ENCODE measurements around the gene ZNF710.

The ZNF710 gene

GRCh38 chr15:89997079-89997478, 4.0 kb upstream of the ZNF710 start:
- DNase-seq (ENCODE audit: low read depth), result no peak
- no peak for TF ChIP-seq CTCF (IDR thresholded peaks at IDR 0.05; ENCODE audit: insufficient read depth, low read depth, low read length, missing control alignments)
- H3K4me3 ChIP-seq (ENCODE audit: low read depth, low read length), result no peak overlapping the region

GRCh38 chr15:89998141-89998661, 2.9 kb upstream of the ZNF710 start:
- DNase-seq (ENCODE audit: low read depth), result no peak
- TF ChIP-seq CTCF (IDR thresholded peaks at IDR 0.05; ENCODE audit: insufficient read depth, low read depth, low read length, missing control alignments), result no peak

GRCh38 chr15:89998923-89999675, 2.0 kb upstream of the ZNF710 start:
- no peak overlapping the region for H3K4me3 ChIP-seq (ENCODE audit: low read depth, low read length)
- no peak for DNase-seq (ENCODE audit: low read depth)
- no peak for TF ChIP-seq CTCF (IDR thresholded peaks at IDR 0.05; ENCODE audit: insufficient read depth, low read depth, low read length, missing control alignments)

More at GRCh38 chr15:89998141-89998661, 2.9 kb upstream of the ZNF710 start:
- no peak overlapping the region for H3K4me3 ChIP-seq (ENCODE audit: low read depth, low read length)

GRCh38 chr15:89999676-90000185, 1.4 kb upstream of the ZNF710 start:
- no peak for DNase-seq (ENCODE audit: low read depth)
- TF ChIP-seq CTCF (IDR thresholded peaks at IDR 0.05; ENCODE audit: insufficient read depth, low read depth, low read length, missing control alignments), result no peak
- H3K4me3 ChIP-seq (ENCODE audit: low read depth, low read length), result no peak overlapping the region

GRCh38 chr15:90000186-90001001, 730 bp upstream of the ZNF710 start:
- TF ChIP-seq CTCF (IDR thresholded peaks at IDR 0.05; ENCODE audit: insufficient read depth, low read depth, low read length, missing control alignments), result no peak
- peak; percentile 31 for DNase-seq (ENCODE audit: low read depth)
- H3K4me3 ChIP-seq (ENCODE audit: low read depth, low read length), result peak overlapping the region; percentile 75

- peak; percentile 75 for DNase-seq (ENCODE audit: low read depth)
- TF ChIP-seq CTCF (IDR thresholded peaks at IDR 0.05; ENCODE audit: insufficient read depth, low read depth, low read length, missing control alignments), result no peak
- H3K4me3 ChIP-seq (ENCODE audit: low read depth, low read length), result peak overlapping the region; percentile 91
Measured at GRCh38 chr15:90001683-90002427, 731 bp downstream of the ZNF710 start.
